ENCODE data around the gene NANP. TPM values are rescaled to one million over a fixed set of nuclear protein-coding genes. Genes with fewer than 3 reads are reported as not detected.

Gene NANP
- total RNA-seq, 1 experiment from 2014 or later, result 13.3 TPM

GRCh38 chr20:25571817-25572216 is 52.0 kb downstream of the NANP start:
- DNase-seq (ENCODE audit: low read depth), result no peak

DNA sequence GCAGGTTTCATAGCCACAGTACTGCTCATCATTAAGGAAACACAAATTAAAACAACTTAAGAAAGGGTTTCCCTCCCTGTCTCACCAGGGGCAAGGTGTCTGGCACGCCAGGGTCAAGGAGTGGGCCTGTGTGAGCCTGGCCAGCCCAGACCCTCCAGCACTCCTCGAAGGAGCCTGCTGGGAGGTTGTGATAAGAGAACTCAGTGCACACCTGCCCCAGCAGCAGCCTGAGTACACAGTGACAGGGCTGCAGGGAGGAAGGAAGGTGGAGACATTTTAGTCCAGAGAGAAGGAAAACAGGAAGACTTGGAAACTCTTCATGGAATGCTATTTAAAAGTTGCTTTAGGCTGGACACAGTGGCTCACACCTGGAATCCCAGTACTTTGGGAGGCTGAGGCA is 52.6 kb downstream of the NANP start:
- no peak for DNase-seq (ENCODE audit: low read depth)

DNA sequence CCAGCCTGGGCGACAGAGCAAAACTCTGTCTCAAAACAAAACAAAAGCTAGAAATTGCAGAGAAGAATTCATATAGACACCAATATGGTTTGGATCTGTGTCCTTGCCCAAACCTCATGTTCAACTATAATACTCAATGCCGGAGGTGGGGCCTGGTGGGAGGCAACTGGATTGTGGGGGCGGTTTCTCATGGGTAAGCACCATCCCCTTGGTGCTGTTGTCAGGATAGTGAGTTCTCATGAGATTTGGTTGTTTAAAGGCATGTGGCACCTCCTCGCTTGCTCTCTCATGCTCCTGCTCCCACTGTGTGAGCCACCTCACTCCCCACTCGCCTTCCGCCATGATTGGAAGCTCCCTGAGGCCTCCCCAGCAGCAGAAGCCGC is 53.7 kb downstream of the NANP start:
- no peak for DNase-seq (ENCODE audit: low read depth)

- DNase-seq (ENCODE audit: low read depth), result no peak
Observed at GRCh38 chr20:25567286-25567685, 56.5 kb downstream of the NANP start.

DNA sequence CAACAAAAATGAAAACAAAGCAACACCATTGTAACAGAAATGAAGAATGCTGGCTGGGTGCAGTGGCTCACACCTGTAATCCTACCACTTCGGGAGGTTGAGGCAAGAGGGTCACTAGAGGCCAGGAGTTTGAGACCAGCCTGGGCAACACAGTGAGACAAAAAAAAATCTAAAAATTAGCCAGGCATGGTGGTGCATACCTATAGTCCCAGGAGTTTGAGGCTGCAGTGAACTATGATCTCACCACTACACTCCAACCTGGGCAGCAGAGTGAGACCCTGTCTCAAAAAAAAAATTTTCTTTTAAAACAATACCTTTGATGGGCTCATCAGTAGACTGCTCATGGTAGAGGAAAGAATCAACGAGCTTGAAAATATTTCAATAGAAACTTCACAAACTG is 57.0 kb downstream of the NANP start:
- no peak for DNase-seq (ENCODE audit: low read depth)

DNA sequence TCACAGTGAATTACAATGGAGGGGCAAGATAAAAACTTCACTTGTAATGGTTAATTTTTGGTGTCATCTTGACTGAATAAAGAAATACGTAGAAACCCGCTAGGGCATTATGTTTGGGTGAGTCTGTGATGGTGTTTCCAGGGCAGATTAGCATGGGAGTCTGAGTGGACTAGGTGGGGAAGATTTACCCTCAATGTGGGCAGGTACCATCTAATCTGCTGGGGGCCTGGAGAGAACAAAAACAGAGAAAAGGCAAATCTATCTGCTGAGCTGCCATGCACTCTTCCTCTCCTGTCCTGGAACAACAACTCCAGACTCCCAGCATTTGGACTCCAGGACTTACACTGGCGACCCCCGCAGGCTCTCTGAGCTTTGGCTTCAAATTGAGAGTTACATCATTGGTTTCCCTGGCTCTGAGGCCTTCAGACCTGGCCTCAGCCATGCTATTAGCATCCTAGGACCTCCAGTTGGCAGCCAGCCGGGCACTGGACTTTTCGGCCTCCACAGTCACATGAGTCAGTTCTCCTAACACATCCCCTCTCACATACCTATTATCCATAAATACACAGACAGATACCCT is 58.1 kb downstream of the NANP start:
- no peak for DNase-seq (ENCODE audit: low read depth)

- DNase-seq (ENCODE audit: low read depth), result no peak
Observed at GRCh38 chr20:25563876-25564275, 59.9 kb downstream of the NANP start.

DNA sequence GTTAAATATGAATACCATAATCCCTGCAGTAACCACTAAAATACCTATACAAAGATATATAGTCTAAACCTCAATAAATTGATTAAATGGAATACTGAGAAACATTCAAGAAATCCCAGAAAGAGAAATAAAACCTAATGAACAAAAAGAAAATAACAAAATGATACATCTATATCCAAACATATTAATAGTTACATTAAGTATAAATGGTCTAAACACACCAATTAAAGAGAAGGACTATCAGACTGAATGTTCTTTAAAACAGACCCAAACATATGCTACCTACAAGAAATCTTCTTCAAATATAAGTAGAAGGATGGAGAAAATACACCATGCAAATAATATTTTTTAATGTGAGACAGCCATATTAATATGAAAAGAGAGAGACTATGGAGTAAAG is 60.5 kb downstream of the NANP start:
- no peak for DNase-seq (ENCODE audit: low read depth)

Other genes starting within 250 kb of the NANP start
- gene ABHD12, start 233.2 kb downstream of the NANP start, total RNA-seq (2014; rRNA removed; shearing (Covaris generic)), result 99.0 and 130 TPM in 2 replicates
- 31.5 and 41.3 TPM in 2 replicates for gene GINS1, start 216.3 kb downstream of the NANP start, total RNA-seq (2014; rRNA removed; shearing (Covaris generic))
- 5.1 and 9.6 TPM in 2 replicates for gene NINL, start 38.5 kb downstream of the NANP start, total RNA-seq (2014; rRNA removed; shearing (Covaris generic))
- 6.2 and 12.5 TPM in 2 replicates for gene ZNF337, start 72.8 kb upstream of the NANP start, total RNA-seq (2014; rRNA removed; shearing (Covaris generic))